PFSK-1 (cell line): ENCODE results near the gene LRRC8D.

Experiments
- FOXP2 ChIP-seq: optimal IDR thresholded peaks from 2 replicates; pipeline ENCODE3; 2011; ENCODE audit warnings: borderline replicate concordance, control low read depth, inconsistent platforms; ENCODE audit not compliant: insufficient read depth; ENCODE audit errors: extremely low read length, extremely low read depth
- POLR2AphosphoS5 ChIP-seq: IDR thresholded peaks from 2 replicates; pipeline ENCODE4 v1.6.1; 2012; ENCODE audit warnings: low read depth, mild to moderate bottlenecking, control low read depth, low read length, moderate library complexity

GRCh38 chr1:89878256-89878655, 57.4 kb downstream of the LRRC8D start:
- TF ChIP-seq POLR2AphosphoS5 (no peak), FOXP2 (no peak)
